ENCODE data around the gene CTNNA2.

Gene CTNNA2

DNA sequence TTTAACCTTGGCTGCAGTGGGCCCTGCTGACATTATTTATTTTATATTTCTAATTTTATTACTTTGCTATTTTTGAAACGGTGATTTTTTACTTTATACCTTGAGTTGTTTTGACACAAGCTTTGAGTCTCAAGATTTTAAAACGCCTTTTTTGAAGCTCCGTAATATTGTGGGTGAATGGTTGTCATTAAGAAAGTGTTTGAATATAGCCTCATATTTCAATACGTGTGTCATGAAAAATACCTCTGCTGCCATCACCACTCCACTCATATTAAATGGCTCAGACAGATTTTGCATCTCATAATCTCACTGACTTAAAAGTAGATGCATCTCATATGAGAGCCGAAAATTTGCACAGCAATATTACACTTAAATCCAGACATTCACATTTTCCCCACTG, 106.6 kb downstream of the CTNNA2 start:
- DNase-seq, result no peak

DNA sequence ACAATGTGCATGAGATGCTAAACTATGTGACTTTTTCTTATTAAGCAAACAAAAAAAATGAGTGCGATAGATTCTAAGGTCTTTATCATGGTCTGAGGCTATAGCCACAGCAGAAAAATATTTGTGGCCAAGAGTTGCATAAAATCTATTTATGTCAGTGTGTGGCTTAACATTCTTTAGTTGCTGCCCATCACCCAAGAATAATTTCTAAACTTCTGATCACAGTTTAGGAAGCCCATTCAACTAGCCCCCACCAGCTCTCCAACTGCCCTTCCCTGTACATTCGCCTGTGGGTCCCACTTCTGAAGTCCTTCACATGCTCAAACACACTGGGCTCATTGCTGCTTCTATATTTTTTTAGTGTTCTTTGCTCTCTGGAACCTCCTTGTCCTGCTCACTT, 107.1 kb downstream of the CTNNA2 start:
- no peak for DNase-seq

DNA sequence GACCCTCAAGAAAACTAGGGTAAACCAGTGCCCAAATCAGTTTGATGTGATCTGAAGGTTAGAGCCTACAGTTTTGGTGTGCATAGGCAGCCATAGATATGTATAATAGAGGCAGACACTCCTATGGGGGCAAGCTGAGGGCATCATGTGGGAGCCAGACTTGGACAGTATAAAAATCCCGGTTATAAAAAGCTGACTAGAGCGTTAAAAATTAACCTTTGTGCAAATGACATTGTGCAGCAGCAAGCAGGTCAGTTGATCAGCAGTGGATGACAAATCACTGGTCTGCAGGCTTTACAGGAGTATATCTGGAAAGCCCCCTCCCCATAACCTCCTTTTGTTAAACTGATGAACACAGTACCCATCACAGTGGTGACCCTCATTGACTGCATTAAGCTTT, 107.8 kb downstream of the CTNNA2 start:
- DNase-seq, result no peak

DNA sequence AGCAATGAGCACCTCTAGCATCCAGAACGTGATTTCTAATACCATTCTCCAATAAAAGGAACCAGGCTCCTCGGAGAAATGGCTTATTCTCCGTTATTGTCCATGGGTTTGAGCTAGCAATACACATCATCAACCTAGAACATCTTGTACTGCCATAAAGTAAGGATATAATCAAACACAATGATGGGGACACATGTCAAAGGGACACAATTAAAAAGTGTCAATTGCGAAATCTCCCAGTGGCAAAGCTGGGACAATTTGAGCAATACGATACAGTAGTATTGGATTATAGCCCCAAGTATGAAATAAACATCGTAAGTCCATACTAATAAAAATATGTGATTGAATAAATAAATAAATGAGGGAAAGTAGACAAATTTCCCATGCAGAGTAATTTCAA, 108.4 kb downstream of the CTNNA2 start:
- DNase-seq, result no peak

DNA sequence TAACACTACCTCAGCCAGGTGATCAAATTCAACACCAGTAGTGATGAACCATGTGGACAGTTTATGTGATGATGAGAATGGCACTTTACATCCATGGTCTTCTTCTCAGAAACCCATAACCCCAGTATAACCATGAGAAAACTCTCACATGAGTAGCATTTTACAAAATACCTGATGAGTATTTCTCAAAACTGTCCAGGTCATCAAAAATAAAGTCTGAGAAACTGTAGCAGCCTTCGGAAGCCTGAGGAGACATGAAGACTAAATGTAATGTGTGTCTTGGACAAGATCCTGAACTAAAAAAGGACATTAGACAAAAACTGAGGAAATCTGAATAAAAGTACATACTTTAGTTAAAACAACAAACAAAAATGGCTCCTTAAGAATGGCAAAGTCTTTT, 108.9 kb downstream of the CTNNA2 start:
- no peak for DNase-seq

DNA sequence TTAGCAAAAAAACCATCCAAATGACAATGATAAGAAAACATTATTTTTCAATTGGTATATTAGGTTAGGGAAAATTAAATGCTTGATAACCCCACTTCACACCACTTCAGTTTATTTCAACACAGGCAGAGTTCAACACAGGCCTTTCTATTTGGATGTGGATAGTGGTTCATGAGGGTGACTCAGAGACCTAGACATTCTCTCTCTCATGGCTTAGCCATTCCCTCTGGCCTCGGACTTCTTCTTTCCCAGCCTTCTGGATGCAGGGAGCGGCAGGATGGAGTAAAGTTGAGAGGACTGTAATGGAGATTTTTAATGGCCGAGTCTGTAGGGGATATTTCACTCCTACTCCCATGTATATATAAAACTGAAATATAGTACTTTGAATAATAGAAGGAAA, 109.7 kb downstream of the CTNNA2 start:
- DNase-seq, result no peak

DNA sequence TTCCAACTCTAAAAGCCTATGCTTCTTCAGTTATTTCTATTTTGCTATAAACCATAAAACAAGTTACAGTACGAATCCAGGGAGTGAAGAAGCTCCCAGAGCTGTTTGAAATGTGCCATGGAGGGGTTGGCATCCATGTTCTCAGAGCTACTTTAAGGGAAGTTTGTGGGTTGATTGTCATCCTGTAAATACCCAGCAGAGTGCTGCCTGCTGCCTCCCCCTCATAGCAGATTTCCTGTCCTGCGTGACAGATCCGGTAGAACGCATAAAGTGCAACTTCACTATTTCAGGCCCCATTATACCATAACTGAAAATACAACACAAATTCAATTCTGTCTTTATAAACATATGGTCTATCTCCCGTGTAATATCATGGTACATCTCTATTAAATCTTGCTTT, 114.4 kb downstream of the CTNNA2 start:
- no peak for DNase-seq

DNA sequence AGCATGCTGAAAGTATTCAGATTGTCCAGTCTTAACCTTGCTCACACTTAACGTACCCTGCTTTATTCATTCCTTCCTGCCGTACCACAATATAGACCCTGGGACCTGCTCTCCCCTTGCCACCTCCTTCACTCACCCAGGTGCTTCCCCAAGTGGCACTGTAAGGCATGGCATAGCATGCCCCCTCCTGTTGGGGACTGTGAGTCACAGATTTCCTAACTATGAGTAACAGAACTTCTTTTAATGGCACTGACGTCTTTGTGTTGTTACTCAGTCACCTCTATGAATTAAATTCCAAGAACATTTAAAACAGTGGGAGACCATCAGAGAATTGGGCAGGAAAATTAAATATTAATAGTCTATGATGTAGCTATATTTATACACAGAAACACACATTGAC, 117.2 kb downstream of the CTNNA2 start:
- no peak for DNase-seq

DNA sequence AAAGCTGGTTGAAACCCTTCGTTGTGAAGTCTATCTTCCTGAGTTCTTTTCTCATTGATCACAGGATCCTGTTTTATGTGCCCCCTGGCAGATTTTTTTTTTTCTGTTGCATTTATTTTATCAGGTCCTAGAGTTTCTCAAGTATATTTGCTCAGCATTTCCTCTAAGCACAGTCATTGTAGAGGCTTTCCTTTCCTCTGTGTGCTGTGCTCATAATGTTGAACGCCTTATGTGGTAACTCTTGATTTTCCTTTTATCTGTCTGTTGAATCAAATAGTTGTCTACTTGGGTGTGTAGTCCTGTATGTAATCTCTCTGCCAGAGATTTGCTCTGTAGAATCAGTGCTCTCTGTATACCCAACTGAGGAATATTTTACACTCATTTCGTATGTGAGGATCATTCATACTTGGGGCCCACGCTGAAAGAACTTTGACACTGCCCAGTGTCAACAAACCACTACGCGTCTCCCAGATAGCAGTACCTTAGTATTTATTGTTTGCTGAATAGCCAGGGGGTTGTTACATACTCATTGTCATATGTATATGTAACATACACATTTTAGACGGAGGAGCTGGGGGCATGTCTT, 118.2 kb downstream of the CTNNA2 start:
- no peak for DNase-seq

DNA sequence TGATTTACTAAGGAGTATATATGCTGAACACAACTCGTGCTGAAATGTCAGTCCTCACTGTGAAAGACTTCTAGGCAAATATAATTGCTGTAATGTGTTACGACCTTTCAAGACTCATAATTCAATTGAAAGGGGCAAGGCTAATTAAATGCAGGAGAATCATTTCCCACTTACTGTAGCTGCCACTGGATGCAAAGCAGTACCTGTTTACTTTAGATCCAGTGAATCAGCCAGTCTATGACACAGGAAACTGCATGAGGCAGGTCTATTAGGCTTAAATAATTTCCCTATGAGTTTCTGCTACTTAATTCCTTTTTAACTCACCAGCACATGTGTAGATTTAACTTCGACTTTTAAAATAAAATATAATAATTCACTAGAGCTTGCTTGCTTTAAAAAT, 125.6 kb downstream of the CTNNA2 start:
- no peak for DNase-seq

DNA sequence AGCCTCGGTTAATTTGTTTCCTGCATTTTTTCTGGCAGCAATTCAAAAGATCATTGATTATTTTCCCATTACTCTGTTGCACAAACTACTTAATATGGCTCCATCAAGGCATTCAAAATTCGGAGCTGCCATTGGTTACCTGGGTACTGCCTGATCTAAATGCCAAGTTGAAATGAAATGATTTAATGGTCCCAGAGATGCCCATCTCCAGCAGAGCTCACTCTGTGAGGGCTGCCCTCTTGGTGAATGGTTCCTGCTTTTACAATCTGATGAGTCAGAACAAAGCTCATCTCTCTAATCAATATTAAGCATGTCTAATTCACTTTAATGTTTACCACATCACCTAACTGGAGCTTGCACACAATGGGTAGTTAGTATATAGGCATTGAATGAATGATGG, 126.1 kb downstream of the CTNNA2 start:
- no peak for DNase-seq

DNA sequence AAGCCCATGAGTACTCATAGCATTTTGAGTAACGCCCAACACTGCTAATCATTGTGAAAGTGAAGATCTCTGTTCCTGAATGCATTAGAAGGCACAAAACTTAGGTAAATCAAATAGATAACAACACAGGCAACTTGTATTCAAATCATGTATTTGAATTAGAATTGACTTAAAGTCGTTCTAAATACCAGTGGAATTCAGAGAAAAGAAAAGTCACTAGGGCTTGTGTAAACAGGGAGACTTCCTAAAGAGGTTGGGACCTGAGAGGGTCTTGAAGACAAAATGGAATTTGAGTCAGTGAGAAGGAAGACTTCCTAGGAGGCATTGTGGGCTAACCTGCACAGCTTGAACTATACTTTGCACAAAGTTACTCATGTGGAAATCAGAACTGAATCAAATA, 127.2 kb downstream of the CTNNA2 start:
- DNase-seq, result no peak

DNA sequence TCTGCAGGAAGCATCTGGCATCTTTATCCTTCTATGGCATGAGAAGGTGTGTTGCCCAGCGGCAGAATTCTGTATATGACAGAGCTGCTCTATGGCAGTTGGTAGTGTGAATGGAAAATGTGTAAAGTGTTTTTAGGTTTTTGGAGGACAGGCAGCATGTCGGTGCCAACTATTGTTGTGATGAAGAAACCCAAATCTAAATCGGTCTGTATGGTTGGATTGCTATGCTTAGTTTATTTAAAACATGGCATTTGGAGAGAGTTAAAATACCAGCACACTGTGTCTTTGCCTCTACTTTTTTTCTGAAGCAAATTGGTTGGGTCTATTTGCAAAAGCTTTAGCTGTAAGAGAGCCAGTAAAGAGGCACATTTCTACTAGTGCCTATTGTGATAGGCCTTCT, 136.7 kb downstream of the CTNNA2 start:
- DNase-seq, result no peak

DNA sequence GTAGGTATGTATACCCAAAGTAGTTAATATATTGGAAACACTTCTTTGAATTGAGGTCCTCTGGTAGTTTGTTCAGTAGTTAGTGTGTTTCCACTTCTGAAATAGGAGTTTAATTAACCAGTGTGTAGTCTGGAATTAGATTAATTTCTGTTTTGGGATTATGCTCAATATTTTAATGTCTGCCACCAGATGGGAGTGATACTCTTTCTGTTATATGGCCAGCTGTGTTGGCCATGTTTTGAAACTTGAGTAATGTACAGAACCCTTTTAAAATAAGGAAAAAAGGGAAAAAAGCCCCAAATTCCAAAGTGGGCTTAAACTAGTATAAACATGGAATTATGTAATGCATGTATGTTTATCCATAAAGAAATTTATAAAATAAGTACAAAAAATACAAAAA, 147.7 kb downstream of the CTNNA2 start:
- no peak for DNase-seq

DNA sequence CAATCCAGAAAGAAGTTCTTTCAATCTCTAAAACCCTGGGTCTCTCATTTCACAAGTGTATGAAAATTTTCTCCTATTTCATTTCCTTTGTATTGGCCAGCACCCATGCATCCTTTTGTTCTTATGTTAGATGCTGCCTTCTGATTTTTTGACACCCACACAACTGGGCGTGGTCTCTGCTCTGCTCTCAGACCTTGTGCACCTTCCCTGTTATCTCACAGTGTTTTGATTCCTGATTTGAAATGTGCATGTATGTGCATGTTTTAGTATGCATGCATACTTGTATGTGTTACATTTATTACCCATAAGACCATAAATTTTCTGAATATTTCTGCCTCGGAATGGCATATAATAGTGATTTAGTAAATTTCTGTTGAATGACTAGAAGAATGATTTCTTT, 152.2 kb downstream of the CTNNA2 start:
- DNase-seq, result no peak

DNA sequence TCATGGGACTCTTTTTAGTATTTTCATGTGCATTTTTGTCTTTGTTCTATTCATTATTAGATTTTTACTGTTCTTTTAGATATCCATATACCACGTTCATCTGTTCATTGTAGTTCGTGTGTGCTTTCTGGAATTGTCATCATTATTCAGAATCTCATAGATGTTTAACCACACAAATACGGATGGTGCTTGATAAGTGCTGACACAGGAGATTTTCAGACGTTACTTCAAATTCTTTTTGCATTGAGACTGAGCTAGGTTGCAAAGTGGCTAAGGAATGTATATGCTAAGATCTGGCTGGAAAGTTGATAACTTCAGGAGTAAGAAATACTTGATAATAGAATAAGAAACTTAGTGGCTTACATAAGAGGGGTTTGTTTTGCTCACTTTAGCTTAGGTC, 153.6 kb downstream of the CTNNA2 start:
- no peak for DNase-seq

DNA sequence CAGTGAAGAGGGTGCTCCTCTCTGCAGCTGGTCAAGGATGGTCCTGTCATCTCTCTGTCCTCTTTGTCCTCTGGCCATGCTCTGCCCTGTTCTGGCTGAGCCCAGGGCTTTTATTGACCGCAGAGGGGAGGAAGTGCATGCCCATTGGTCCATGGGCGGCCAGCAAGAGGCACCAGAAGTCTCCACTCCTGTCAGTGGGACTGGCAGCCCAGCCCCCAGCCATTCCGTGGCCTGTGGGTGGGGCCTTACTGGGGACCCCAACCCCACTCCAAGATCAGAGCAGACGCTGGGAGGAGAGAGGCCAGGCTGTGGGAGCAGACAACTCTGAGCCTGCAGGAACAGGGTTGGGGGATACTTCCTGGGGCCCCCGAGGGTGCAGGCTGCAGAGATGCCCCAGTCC, 156.9 kb downstream of the CTNNA2 start:
- DNase-seq, result no peak

DNA sequence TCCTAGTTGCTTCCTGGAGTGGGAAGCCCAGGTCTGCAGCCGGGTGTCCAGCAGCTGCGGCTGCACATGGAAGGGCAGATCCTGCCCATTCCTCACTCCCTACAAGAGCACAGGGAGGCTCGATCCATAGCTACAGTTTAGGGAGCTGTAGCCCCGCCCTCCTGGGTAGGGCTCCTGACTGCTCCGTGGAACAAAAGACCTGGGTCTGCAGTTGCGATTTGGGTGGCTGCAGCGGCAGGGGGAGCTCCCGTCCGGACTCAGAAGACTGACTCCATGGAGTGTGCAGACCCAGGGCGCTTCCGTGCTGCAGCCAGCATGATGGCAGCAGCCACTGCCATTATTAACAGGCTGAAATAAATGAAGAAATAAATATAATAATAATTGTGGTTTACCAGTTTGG, 157.3 kb downstream of the CTNNA2 start:
- no peak for DNase-seq

DNA sequence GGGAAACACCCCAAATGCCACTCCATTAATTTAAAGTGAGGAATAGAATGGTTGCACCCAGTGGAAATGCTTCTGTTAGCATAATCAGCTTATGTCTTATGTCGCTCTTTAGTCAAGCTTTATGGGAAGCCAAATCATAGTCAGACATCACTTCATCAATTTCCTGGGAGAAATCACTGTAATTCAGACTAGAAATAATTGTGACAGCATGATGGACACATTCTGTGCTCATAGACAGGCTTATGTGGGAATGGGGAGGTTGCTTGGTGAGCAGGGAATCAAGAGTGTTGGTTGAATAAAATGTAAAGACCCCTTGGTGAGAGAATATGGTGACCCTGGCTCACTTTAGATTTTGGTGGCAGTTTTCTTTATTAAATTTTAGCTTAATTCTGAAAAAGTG, 174.0 kb downstream of the CTNNA2 start:
- DNase-seq, result no peak

DNA sequence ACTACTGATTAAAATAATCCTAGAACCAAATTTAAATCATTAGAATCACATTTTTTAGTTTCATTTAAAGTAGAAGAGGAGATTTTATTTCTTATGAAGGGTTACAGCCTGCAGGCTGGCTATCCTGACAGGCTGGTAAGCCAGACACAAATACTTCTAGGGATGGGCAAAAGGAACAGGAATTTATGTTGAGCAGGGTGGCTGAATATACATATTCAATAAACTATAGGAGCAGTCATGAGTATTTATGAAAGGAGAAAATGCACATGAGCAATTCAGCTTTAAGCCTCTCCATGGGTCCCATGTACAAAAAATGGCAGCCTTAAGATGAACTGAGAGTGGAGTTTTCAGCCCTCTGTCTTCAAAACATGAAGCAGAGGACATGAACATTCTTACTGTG, 182.4 kb downstream of the CTNNA2 start:
- DNase-seq, result no peak

DNA sequence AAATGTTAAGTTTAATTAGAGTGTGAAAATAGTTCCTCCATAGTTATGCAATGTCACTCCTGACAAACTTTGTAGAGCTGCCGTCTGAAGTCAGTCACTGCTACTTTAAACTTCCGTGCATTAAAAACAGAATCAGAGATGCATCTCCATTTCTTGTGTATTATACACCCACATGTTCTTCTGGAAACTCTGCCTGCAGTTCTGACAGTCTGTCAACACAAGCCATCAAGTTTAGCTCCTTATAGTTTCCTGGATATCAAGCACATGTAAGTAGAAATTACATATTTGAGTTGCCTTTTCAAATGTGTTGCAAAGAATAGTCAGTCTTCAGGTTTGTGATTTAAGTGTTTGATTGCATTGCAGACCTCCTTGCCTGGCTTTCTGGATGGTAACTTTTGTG, 184.3 kb downstream of the CTNNA2 start:
- no peak for DNase-seq

DNA sequence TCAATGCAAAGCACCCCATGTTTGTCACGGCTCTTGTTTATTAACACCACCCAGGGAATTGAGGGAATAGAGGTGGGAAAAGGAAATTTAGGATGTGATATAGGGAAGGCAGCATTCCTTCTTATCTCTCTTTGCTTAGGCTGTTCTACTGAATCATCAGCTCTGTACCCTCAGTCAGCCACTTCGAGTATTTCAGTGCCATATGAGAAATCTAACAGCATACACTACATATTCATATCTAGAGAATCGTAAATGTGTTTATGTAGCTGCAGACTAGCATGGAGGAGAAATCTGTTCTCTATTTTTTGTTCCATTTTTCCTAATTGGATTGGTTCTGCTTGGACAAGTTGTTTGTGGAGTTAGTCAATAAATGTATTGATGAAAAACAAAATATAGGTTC, 187.8 kb downstream of the CTNNA2 start:
- DNase-seq, result no peak

DNA sequence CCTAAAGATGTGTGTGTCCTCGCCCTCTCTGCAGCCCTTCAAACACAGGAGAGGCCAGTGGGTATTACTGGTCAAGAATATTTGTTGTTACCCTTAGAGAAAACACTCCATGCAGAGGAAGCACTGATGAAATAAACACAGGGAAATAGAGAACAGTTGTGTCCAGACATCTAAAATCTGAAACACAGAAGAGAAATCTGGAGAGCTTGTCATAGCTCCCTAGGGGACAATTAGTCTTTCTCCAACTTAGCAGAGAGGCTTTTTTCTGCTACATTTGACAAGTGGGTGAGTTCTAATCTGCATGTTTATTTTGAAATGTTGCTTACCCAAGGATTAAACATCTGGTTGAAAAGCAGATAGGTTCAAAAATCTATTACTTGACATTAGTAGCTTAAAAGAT, 190.1 kb downstream of the CTNNA2 start:
- DNase-seq, result no peak

DNA sequence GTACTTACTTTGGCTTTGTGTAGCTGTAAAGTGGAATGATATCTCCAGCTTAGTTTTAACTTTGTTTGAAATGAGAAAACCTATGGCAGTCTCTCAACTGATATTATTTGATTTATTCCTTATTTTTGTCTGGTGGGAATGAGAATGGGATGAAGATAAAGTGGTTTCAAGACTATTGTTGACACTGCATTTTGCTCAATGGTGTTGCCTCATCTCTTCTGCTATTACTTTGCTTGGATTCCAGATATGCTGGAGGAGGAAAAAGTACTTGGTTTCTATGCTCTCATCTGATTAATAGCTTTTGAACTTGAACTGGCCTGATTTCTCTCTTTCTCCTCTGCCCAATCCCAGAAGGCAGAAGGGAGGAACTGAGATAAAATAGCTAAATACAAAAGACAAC, 198.2 kb downstream of the CTNNA2 start:
- no peak for DNase-seq

DNA sequence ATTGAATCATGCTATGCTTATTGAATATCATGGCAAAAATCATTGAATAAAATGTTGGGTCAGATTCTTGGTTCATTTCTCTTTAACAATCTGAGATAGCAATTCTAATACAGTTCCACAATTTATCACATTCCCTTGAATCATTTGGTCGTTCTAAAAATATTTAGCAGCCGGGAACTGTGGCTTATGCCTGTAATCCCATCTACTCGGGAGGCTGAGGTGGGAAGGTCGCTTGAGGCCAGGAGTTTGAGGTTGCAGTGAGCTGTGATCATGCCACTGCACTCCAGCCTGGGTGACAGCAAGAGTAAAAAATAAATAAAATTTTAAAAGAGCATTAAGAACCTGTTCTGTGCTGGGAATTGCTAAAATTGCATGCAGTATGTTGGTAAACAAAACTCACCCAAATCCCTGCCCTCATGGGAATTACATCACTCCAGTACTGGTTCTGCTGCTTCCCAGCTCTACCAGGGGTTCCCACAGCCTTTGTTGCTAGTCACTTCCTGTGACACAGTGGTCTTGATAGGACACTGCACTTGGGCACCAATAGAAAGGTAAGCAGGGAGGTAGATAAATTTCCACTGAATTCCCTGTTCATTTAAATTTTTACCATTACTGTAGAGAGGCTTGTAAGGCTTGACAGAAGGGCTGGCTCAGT, 200.4 kb downstream of the CTNNA2 start:
- DNase-seq, result no peak

DNA sequence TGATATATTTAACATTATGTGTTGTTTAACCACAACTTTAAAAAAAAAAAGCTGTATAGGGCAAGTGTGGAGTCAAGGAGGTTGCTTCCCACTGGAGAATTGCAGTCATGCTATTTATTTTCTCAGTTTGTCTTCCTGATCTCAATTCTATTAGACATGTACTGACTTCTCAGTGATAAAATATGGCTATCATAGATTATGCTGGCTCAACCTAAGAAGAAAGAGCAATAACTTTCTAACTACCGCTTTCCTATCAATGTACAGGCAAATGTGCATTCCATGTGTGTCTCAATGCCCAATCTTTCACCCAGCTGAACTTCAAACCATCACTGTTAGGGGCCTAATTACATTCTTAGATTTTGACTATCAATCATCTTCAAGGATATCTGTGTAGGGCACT, 201.4 kb downstream of the CTNNA2 start:
- DNase-seq, result no peak
